NCI-H82 treated with DMSO at 0.1 percent for 48 hours (cell line): ENCODE measurements around the gene OGG1.
"Not testable (repeated sequence)": the region's sequence is repeated elsewhere in the genome, so short reads cannot be mapped to it uniquely, and the experiment has no call there.

Source experiments
- DNase-seq: peaks from one replicate; lab custom pipeline; 2025; ENCODE audit not compliant: unreplicated experiment; lab: John Stamatoyannopoulos, UW

OGG1 gene

DNA sequence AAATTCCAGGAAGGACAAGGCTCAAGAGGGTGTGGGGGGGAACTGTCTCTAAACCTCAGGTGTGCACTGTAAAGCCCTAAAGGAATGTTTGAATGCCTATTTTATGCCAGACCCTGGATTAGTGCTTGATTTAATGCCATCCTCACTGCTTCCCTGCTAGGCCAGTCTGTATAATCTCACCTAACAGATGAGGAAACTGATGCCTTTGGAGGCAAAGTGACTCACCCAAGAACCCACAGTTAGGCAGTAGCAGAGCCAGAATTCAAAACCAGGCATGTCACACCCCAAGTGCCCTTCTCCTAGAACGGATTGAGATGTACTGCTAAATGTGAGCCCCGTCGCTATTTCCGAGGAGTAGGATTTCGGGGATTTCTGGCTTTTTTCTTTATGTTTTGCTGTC, 12.2 kb downstream of the OGG1 start:
- no peak for DNase-seq

DNA sequence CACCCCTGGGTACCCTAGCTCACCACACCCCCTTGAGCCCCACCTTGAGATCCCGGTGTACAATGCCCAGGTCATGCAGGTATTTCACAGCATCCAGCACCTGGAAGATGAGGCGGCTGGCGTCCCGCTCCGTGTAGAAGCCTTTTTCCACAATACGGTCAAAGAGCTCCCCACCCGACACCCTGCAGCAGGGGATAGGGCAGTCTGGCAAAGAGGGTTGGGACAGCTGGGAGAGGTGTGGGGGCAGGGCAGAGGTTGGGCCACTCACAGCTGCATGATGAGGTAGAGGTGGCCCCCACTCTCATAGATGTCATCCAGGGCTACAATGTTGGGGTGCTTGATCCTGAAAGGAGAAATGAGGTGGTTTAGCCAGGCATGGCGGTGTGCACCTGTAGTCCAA, 13.1 kb downstream of the OGG1 start:
- DNase-seq, result no peak

DNA sequence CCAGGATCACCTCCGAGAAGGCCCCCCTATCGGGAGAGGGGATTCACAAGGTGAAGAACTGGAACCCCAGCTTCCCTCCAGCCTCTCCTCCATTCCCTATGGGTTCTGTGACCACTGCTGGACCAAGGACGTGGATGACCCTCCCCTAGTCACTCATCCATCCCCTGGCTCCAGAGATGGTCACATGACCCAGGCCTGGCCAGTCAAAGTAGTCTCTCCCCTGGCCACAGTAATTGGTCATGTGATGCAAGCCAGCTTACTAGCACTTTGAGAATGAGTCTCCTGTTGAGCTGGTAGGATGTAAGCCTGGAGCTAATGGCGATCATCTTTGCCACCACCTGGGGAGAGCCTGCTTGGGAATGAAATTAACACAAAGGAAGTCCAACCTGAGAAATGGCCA, 16.1 kb downstream of the OGG1 start:
- no peak for DNase-seq

DNA sequence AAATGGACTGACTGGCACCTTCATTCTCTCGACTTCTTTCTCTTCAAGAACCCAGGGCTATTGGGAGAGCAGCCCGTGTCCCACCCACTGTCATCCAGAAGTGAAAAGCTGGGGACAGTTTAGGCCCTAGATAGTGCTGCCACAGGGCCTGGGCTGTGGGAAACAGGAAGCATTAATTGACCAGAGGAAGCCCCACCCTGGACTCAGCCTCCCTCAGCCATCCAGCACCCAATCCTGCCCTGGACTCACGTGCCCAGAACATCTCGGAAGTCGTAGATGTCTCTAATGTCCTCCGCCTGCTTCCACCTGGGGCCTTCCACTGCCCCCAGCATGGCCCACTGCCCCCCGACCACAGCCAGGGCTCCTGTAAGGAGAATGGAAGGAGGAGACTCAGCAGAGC, 17.7 kb downstream of the OGG1 start:
- DNase-seq, result no peak

DNA sequence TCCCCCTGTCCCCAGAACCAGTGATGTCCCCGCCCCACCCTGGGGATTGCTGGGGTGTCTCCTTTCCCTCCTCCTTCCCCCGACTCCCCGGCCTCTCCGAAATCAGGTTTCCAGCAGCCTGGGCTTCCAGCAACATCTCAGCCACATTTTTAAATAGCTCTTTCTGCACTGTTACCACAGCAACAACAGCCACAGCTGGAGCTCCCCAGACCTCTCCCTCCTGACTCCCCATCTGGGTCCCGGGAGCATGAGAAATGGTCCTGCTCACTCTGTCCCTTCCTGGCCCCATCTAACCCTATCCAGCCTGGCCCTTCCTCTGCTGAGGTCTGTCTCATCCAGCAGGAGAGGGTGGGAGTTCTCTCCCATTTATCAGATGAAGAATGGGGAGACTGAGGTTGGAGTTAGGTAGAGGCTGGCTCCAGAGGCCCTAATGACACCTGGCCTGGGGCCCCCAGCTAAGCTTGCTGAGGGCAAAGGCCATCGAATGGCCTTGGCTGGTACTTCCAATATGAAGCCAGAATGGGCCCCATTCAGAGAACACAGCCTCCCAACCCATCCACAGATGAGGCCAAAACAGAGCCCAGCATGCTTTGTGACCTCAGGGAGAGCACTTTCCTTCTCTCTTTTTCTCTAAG, 18.5 kb downstream of the OGG1 start:
- DNase-seq, result no peak

DNA sequence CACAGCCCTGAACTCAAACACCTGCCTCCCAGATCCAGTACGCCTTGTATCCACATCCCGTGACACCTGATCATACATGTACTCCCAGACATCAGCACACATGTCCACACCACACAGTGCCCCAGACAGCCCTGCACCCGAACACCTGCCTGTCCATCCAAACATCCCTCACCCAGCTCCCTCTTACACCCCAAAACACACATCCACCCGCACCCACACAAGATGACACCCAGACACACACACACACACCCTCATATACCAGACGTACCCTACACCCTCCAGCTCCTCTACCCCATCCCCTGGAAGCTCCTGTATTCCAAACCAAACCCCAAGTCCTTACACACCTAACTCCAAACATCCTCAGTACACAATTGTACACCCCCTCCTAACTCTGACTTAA, 19.3 kb downstream of the OGG1 start:
- no peak for DNase-seq

DNA sequence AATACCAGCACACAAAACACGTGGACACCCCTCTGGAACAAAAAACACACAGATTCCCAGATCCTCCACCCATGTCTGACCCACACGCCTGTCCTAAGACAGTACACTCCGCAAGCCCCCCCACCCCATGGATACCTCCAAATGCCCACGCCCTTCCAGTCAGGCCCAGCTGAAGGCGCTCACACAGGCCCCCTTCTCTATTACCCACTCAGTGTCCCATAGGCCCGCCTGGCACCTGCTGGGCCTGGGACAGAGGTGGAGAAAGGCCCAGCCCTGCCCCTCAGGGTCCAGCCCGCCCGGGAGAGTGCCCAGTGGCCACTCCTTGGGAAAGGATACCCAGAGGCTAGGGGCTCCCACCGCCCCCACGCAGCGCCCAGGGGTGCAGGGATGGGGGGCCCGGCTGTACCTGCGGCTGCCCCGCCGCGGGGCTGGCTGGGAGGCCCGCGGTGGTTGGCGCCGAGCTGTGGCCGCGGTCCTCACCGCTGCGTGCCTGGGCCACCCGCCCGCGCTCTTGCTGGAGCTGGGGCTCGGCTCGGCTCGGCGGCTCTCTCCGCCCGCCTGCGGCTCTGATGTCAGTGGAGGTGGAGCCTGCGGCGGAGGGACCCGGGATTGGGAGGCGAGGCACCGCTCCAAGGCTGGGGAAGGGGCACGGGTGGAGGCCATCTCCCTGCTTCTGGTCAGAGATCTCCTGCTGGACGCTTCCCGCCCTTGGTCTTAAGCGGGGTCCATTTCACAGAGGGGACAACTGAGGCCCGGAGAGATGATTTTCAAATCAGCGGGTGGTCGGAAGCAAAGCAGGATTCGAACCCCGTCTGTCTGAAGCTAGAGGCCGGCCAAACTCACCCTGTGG, 19.9 kb downstream of the OGG1 start, which contains the start of gene CAMK1:
CAMK1 (minus strand) TSS at position 522 of the 850 bp plus-strand sequence. CDS start 2,198 bp downstream, outside the sequence.
- no peak for DNase-seq

DNA sequence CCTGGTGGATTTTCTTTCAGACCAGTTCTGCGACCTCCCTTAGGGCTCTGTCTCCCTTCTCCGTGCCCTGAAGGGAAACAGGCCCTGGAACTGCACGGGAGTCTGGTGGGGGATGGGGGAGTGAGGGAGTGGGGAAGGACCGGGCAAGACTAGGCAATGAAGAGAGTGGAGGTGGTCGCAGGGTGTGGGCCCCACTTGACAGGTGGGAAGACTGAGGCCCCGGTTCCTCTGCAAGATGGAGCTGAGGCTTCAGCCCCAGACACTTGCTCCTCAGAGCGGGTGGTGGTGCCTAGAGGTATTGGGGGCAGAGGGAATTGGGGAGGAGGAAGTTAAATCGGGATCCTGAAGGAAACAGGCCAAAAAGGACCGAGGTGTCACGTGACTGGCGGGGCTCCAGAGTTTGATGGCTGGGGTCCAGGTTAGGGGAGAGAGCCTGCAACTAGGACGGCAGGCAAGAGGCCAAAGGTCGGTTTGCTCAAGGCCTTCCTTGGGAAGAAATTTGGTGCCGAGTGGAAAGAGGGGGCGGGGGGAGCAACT, 20.6 kb downstream of the OGG1 start:
- DNase-seq, result no peak

DNA sequence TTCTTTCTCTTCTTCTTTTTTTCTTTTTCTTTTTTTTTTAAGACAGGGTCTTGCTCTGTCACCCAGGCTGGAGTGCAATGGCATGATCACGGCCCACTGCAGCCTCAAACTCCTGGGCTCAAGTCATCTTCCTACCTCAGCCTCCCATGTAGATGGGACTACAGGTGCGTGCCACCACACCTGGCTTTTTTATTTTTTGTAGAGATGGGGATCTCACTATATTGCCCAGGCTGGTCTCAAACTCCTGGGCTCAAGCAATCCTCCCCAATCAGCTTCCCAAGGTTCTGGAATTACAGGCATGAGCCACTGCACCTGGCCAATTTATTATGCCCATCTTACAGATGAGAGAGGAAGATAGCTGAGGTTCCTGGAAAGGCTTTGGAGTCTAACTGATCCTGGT, 21.3 kb downstream of the OGG1 start:
- DNase-seq, result not testable (repeated sequence)

DNA sequence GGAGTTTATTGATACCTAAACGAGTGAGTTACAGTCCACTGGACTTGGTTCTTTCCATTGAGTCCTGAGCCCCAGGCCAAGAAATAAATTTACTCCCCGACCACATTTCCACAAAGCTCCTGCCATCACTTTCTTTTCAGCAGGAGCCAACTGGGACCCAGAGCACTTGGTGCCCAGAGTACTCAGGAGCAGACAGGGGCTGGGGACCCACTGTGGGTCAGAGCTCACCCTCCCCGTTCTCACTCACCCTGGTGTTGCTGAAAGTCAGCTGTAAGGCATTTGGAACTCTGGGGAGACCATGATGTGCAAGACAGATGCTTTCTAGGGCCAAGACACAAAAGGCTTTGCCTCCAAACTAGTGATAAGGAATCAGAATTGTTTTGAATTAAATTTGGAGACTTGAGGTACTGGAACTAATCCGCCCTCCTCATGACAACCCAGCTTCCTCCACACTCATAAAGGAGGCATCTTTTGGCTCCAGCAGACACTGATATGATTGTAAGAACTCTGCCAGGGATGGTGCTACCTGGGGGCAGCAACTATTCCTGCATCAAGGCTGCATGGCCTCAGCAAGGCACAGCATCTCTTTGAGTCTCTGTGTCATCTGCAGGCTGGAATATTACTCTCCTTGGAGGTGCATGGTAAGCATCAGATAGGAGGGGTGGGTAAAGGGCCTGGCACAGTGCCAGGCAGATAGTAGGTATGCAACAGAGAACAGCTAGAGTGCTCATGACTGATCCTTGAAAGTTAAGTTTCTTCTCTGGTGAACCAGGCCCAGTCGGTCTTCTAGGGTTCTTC, 27.3 kb downstream of the OGG1 start:
- DNase-seq, result no peak

DNA sequence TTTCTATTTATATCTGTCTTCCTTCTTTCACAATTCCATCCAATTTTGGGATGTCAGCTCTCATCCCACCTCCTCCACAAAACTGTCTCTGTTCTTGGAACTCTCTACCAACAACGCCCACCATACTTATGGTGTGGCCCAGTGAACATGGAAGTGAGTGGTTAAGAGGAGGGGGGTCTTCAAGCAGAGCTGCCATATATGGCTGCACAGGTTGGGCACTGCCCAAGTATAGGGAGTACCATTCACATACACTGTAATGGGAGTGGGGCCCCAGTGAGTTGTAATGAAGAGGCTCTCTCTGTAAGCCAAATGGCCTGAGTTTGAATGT, 27.9 kb downstream of the OGG1 start:
- DNase-seq, result no peak

DNA sequence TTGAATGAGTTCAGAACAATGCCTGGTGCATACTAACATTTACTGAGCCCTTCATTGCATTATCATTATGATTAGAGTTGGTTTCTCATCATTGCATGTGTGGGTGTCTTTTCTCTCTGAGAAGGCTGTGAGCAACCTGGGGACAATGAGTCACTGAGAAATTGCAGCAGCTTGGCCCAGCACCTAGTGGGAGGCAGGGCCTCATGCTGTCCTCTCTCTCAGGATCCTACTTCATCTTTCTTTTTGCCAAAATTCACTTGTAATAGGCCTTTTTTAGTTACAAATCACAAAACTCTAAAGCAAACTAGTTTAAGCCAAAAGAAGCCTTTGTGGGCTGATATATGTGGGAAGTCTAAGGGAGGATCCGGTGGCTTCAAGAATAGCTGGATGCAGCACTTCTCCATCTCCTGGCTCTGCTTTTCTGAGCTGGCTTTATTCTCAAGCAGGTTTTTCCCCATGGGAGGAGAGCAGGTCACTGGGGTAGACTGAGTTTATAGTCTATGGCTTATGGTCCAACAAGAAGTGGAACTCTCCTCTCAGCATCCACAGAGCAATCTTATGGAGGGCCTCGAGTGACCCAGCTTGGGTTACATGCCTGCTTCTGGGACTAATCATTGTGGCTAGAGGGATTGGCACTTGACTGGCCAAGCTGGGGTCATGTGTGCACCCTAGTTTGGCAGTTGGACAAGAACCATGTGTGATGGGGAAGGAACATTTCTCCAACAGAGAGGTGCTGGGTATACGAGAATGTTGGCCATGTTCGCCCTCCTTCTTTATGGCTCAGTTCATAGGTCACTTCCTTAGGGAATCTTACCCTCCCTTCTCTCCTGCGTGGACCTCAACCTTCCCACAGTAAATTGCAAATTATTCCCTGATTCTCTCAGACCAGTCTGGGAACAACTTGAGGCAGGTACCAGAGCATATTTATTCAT, 28.7 kb downstream of the OGG1 start:
- no peak for DNase-seq

DNA sequence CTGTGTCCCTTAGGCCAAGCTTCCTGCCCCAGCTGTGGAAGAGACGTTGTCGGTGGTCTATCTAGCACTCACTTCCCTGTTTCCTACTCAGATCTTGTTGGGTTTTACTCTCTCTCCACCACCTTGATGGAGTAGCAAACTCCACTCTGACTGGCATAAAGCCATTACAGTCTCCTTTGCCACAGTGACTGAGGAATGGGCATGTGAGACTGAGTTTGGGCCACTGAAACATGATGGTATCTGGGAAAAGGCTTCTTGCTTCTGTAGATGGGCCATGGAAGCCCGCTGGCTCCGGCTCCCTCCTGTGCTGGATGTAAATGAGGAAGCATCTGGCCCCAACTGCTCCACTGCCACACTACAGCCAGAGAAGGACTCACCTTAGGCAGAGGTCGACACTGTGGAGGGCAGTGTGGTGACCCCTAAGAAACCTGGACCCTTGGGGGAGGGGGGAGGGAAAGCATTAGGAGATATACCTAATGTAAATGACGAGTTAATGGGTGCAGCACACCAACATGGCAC, 29.4 kb downstream of the OGG1 start:
- no peak for DNase-seq

DNA sequence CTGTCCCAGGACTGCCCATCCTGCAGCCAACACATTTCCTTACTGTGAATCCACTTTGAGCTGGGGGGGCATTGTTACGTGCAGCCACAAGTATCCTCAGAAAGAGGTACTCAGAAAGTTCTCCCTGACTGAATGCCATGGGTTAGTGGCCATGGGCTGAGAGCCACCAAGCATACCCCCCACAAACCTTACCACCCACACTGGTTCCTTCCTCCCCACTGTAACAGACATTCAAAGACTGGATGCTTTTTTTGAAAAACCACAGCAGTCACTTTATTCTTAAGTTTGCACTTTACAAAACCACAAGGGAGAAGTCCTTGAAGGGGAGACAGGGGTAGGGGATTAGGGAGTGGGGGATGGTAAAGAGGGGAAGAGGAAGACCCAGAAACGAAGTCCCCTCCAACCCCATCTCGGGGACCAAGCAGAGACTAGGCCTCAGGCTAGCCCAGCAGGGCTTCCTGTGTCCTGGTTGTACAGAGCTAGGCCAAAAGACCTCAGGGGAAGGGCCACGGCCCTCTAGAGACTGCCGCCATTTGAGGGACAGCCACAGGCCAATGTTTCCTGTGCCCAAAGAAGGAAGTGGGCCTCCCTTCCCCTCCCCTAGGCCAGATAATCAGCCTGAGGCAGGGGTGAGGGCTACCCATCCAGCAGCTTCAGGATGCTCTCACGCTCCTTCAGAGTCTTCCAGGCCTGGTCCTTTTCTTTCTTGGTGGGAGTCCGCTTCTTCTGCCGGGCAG, 30.1 kb downstream of the OGG1 start:
- DNase-seq, result no peak

DNA sequence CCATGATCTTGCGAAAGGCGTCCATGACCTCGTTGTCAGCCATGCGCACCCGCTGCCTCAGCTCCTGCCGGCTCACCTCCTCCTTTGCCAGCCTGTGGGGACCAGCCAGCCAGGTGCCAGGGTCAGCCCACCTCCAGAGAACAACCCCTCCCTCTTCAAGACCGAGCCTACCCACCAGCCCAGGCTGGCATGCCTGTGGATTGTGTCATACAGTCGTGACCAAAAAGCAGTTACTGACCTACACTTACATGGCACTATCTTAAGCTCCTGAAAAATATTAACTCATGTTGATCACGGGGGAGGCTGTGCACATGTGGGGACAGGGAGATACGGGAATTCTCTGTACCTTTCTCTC, 30.7 kb downstream of the OGG1 start:
- DNase-seq, result no peak

DNA sequence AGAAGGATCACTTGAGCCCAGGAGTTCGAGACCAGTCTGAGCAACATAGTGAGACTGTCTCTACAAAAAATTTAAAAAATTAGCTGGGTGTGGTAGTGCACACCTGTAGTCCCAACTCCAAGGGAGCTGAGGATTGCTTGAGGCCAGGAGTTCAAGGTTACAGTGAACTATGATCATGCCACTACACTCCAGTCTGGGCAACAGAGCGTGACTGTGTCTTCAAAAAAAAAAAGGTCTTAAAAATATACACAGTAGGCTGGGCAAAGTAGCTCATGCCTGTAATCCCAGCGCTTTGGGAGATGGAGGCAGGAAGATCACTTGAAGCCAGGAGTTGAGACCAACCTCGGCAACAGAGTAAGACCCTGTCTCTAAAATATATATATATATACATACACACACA, 31.2 kb downstream of the OGG1 start:
- DNase-seq, result no peak

DNA sequence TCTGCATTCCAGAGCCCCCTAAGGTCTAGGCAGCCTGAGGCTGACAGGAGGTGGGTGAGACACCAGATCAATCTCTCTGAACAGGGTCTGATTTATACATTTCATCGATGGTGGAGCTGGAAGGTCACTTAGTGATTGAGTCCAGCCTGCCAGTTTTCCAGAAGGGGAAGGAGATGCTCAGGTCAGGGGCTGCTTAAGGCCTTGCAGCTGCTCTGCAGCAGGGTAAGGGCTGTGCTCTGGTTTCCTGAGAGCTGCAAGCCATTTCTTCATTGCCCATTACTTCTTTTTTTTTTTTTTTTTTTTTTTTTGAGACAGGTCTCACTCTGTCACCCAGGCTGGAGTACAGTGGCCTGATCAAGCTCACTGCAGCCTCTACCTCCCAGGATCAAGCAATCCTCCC, 31.8 kb downstream of the OGG1 start:
- DNase-seq, result no peak

DNA sequence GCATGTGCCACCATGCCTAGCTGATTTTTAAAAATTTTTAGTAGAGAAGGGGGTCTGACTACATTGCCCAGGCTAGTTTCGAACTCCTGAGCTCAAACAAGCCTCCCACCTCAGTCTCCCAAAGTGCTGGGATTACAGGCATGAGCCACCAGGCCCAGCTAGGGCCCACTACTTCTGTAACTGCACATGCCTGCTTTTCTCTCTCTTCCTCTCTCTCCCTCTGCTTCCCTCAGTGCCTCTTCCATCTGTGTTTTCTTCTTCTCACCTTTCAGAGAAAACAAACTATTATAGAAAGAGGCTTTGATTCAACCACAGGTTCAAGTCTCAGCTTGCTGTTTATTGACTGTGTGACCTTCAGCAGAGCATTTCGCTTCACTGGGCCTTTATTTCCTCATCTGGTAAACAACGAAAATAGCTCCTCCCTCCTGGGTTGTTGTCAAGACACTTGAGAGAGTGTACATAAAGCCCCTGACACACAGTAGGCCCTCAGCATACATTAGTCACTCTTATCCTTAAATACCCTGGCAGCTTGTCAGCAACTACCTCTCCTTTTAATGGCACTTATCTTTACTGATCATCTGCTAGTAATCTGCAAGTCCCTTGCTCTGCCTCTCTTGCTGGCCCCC, 32.3 kb downstream of the OGG1 start:
- no peak for DNase-seq

DNA sequence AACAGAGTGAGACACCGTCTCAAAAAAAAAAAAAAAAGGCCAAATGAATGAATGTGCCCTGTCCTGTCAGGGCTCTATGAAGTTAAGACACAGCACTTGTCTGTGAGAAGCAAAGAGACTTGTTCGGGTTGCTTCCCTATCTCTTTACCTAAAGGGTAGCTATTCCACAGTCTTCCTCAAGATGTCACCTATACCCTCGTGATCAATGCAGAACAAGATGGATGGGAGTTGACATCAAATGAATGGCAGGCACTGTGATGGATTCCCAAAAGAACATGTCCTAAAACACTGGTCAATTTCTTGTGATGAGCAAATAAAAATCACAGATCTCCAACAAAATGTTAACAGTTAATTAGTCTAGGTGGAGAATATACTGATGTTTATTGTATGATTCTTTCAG, 33.0 kb downstream of the OGG1 start:
- peak; percentile 0 for DNase-seq
